SK-N-SH (cell line): ENCODE measurements around the gene MYBBP1A. TPM values are rescaled to one million over a fixed set of nuclear protein-coding genes. Genes with fewer than 3 reads are reported as not detected.

Experiments
- CTCF ChIA-PET: fragments of 300-600, 350-600 bp; formaldehyde crosslinking; extraction: SDS; loops from one replicate; lab custom pipeline; 2021; lab: Yijun Ruan, JAX
- POLR2A ChIA-PET: fragments of 350-600 bp; sonication (Branson Sonifier 250); formaldehyde crosslinking; extraction: SDS; loops from one replicate; lab custom pipeline; 2020; ENCODE audit warnings: antibody characterized with exemption, inconsistent platforms; lab: Yijun Ruan, JAX
- DNase-seq: peaks from one replicate; pipeline ENCODE4 v3.0.0; 2012
- H2AFZ ChIP-seq: fragments of 200-600 bp; sonication (generic); 2 replicates; pipeline ENCODE4 v1.8.1; 2016; ENCODE audit warnings: antibody characterized with exemption, mild to moderate bottlenecking, low read depth
- H3F3A ChIP-seq: fragments of 200-600 bp; sonication (generic); replicated peaks from 2 replicates; pipeline ENCODE3; 2016; ENCODE audit warnings: antibody characterized with exemption, mild to moderate bottlenecking; ENCODE audit not compliant: insufficient read depth
- H3K27ac ChIP-seq, 2 experiments: fragments of 200-500 bp in 1 of 2; fragments of 200-600 bp in 1 of 2; sonication (Bioruptor generic) in 1 of 2; sonication (generic), shearing (Covaris generic) in 1 of 2; 2 replicates each; pipeline versions ENCODE4 v1.5.1 to v1.6.1; 2014 to 2016; ENCODE audit warnings: low read depth in 2 of 2, inconsistent platforms in 1 of 2, low read length in 1 of 2, mild to moderate bottlenecking in 1 of 2, mixed read lengths in 1 of 2
- H3K27me3 ChIP-seq: fragments of 200-600 bp; sonication (generic), shearing (Covaris generic); 2 replicates; pipeline ENCODE4 v1.6.1; 2016; ENCODE audit warnings: mixed run types; ENCODE audit not compliant: insufficient read depth
- H3K36me3 ChIP-seq, 2 experiments: fragments of 200-500 bp in 1 of 2; fragments of 200-600 bp in 1 of 2; sonication (Bioruptor generic) in 1 of 2; sonication (generic) in 1 of 2; replicated peaks in 1 of 2; 2 replicates each; pipeline versions ENCODE3 to v1.5.1; 2014 to 2016; ENCODE audit warnings: low read length in 1 of 2, mild to moderate bottlenecking in 1 of 2; ENCODE audit not compliant: insufficient read depth in 2 of 2, control insufficient read depth in 1 of 2
- H3K4me1 ChIP-seq, 2 experiments: fragments of 200-500 bp in 1 of 2; fragments of 200-600 bp in 1 of 2; sonication (Bioruptor generic) in 1 of 2; sonication (generic), shearing (Covaris generic) in 1 of 2; 2 replicates each; pipeline versions ENCODE4 v1.5.1 to v1.6.1; 2014 to 2016; ENCODE audit warnings: low read depth in 1 of 2, low read length in 1 of 2, mixed run types in 1 of 2; ENCODE audit not compliant: insufficient read depth in 2 of 2, control insufficient read depth in 1 of 2
- H3K4me2 ChIP-seq: fragments of 200-600 bp; sonication (generic), shearing (Covaris generic); 2 replicates; pipeline ENCODE4 v1.6.1; 2017; ENCODE audit warnings: mixed run types
- H3K4me3 ChIP-seq, 2 experiments: fragments of 200-500 bp in 1 of 2; fragments of 200-600 bp in 1 of 2; sonication (Bioruptor generic) in 1 of 2; sonication (generic), shearing (Covaris generic) in 1 of 2; 2 replicates each; pipeline versions ENCODE4 v1.5.1 to v1.8.1; 2014 to 2016; ENCODE audit warnings: low read depth in 2 of 2, inconsistent platforms in 1 of 2, low read length in 1 of 2, mild to moderate bottlenecking in 1 of 2, mixed read lengths in 1 of 2, moderate library complexity in 1 of 2
- H3K79me2 ChIP-seq: fragments of 200-600 bp; sonication (generic); 2 replicates; pipeline ENCODE4 v1.8.1; 2017; ENCODE audit warnings: mild to moderate bottlenecking; ENCODE audit not compliant: insufficient read depth
- H3K9ac ChIP-seq: fragments of 200-600 bp; sonication (generic); 2 replicates; pipeline ENCODE4 v1.6.1; 2017; ENCODE audit warnings: mixed run types
- H3K9me2 ChIP-seq: fragments of 200-600 bp; sonication (generic); 2 replicates; pipeline ENCODE4 v1.6.1; 2017; ENCODE audit warnings: mixed run types
- H3K9me3 ChIP-seq: fragments of 200-600 bp; sonication (generic); 2 replicates; pipeline ENCODE4 v1.6.1; 2017; ENCODE audit warnings: mixed run types, mild to moderate bottlenecking, moderate library complexity
- H4K20me1 ChIP-seq: fragments of 200-600 bp; sonication (generic); 2 replicates; pipeline ENCODE4 v1.6.1; 2017; ENCODE audit warnings: mild to moderate bottlenecking, mixed run types; ENCODE audit not compliant: insufficient read depth
- CHD2 ChIP-seq: fragments of 150-350 bp; IDR thresholded peaks from 2 replicates; pipeline ENCODE4 v1.6.1; 2018; ENCODE audit warnings: low read length; ENCODE audit not compliant: partially characterized antibody
- ELF1 ChIP-seq: IDR thresholded peaks from 2 replicates; pipeline ENCODE4 v1.4.0; 2012
- EZH2phosphoT487 ChIP-seq: fragments of 200-600 bp; sonication (generic); IDR thresholded peaks from 2 replicates; pipeline ENCODE4 v1.6.1; 2017; ENCODE audit warnings: low read depth, mixed run types, mild to moderate bottlenecking, antibody characterized with exemption, moderate library complexity, borderline replicate concordance
- FOXM1 ChIP-seq: IDR thresholded peaks from 2 replicates; pipeline ENCODE4 v1.4.0; 2012; ENCODE audit warnings: low read depth, mild to moderate bottlenecking
- GATA2 ChIP-seq: sonication (generic); formaldehyde crosslinking; IDR thresholded peaks from 2 replicates; pipeline ENCODE4 v1.5.0; 2020; ENCODE audit warnings: mild to moderate bottlenecking, missing genetic modification reagents
- IRF3 ChIP-seq: fragments of 150-350 bp; IDR thresholded peaks from 2 replicates; pipeline ENCODE4 v1.6.1; 2016; ENCODE audit warnings: mild to moderate bottlenecking, low read depth, low read length
- JUND ChIP-seq: IDR thresholded peaks from 2 replicates; pipeline ENCODE4 v1.4.0; 2012
- MEF2A ChIP-seq: IDR thresholded peaks from 2 replicates; pipeline ENCODE4 v1.4.0; 2012; ENCODE audit warnings: low read depth, borderline replicate concordance
- MXI1 ChIP-seq: IDR thresholded peaks from 2 replicates; pipeline ENCODE4 v1.6.1; 2012; ENCODE audit warnings: mild to moderate bottlenecking, low read depth, low read length, improper control_type of control experiment
- NRF1 ChIP-seq: IDR thresholded peaks from 2 replicates; pipeline ENCODE4 v1.6.1; 2012; ENCODE audit warnings: low read depth, mild to moderate bottlenecking, low read length
- RCOR1 ChIP-seq: fragments of 150-350 bp; IDR thresholded peaks from 2 replicates; pipeline ENCODE4 v1.6.1; 2017; ENCODE audit warnings: antibody characterized with exemption, low read length
- REST ChIP-seq: IDR thresholded peaks from 2 replicates; pipeline ENCODE4 v1.6.1; 2012; ENCODE audit warnings: mild to moderate bottlenecking, low read depth, low read length, moderate library complexity
- RXRA ChIP-seq: IDR thresholded peaks from 2 replicates; pipeline ENCODE4 v1.4.0; 2012; ENCODE audit warnings: low read depth, mild to moderate bottlenecking, borderline replicate concordance
- USF1 ChIP-seq: IDR thresholded peaks from 2 replicates; pipeline ENCODE4 v1.4.0; 2012; ENCODE audit warnings: low read depth, borderline replicate concordance
- WGBS: methylation state at CpG from one replicate; pipeline ENCODE4 v1.1.6; 2017; ENCODE audit warnings: low lambda C conversion rate; 5-methylcytosine and 5-hydroxymethylcytosine counted together
- polyA plus RNA-seq, 3 experiments: library from polyadenylated mRNA; depleted of rRNA; stranded (reverse); fragments of >200 nt; gene quantifications; 2 replicates each; pipeline ENCODE4 v1.2.3, GENCODE V29; 2012
- TF ChIP-seq, protein P1 (sequence below): fragments of 200-600 bp; sonication (generic); IDR thresholded peaks from 2 replicates; pipeline ENCODE4 v1.6.1; 2017; ENCODE audit warnings: antibody characterized with exemption, mild to moderate bottlenecking, moderate library complexity

Gene MYBBP1A
- polyA plus RNA-seq, 1 of the 3 experiments (the other 2 are of a cell fraction), result 93.0 TPM

- H3K4me2 ChIP-seq, result no peak overlapping the region
- no peaks in the 10 kb centered on the region for H3K9me3 ChIP-seq
- TF ChIP-seq CHD2, result no peak
- TF ChIP-seq REST, result no peak
- no peak for TF ChIP-seq IRF3
- no peak for TF ChIP-seq RCOR1
- no peak for TF ChIP-seq RXRA
- TF ChIP-seq GATA2 (CRISPR knock-in tag), result peak; percentile 80
- DNase-seq, result peak; percentile 91
- H3K4me3 ChIP-seq, result no peak overlapping the region
- H3K4me1 ChIP-seq, result peaks cover 0 to 31% of the 10 kb centered on the region in 2 experiments; a peak in 1 of 4 replicates
- H4K20me1 ChIP-seq, result no peaks in the 10 kb centered on the region
- WGBS, result 50% methylated on average over 11 of the region's 23 CpGs
- H3K9ac ChIP-seq, result no peak overlapping the region
- no peaks in the 10 kb centered on the region for H3K27me3 ChIP-seq
- ChIA-PET CTCF (interaction anchor here (1.1 to 2.0 kb wide), 3 partner anchors 10 to 33 kb away, joined by 3 to 6 read pairs (median 4); no protein-coding TSS in a partner anchor), POLR2A (interaction anchor here (0.6 to 1.4 kb wide), 3 partner anchors 10 to 176 kb away, joined by 3 to 4 read pairs (median 3); partner anchors contain the start of gene ARRB2)
- no peaks in the 10 kb centered on the region for H3K9me2 ChIP-seq
- H2AFZ ChIP-seq, result no peak overlapping the region
- peaks cover 3 to 10% of the 10 kb centered on the region in 2 experiments for H3K36me3 ChIP-seq
- no peaks in the 10 kb centered on the region for H3F3A ChIP-seq
- peak overlapping the region in 1 of 2 experiments; percentile 80; a peak in 2 of 4 replicates for H3K27ac ChIP-seq
- no peaks in the 10 kb centered on the region for H3K79me2 ChIP-seq
Measured at GRCh38 chr17:4533523-4534504, 21.4 kb downstream of the MYBBP1A start.

DNA sequence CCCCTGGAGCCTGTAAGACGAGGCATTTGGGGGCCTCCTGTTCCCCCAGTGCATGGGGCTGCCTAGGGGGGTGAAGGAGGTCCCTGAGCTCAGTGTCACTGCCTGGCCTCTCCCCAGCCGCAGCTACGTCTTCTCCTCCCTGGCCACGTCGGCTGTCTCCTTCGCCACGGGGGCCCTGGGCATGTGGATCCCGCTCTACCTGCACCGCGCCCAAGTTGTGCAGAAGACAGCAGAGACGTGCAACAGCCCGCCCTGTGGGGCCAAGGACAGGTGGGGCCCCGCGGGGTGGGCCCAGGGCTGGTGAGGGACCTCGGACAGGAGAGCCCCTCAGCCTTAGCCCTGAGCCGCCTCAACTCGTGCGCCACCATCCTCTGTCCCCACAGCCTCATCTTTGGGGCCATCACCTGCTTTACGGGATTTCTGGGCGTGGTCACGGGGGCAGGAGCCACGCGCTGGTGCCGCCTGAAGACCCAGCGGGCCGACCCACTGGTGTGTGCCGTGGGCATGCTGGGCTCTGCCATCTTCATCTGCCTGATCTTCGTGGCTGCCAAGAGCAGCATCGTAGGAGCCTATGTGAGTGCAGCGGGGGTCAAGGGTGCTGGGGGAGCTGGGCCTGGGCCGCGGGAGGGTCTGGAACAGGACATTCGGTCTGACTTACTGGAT, 22.2 kb downstream of the MYBBP1A start:
- H3K9me2 ChIP-seq, result no peaks in the 10 kb centered on the region
- H3K27ac ChIP-seq, result peak overlapping the region in 1 of 2 experiments; percentile 80; a peak in 2 of 4 replicates
- ChIA-PET CTCF (interaction anchor here (0.8 to 2.0 kb wide), 2 partner anchors 32 to 112 kb away, joined by 3 to 4 read pairs; no protein-coding TSS in a partner anchor), POLR2A (no interaction called here)
- no peak overlapping the region for H3K4me3 ChIP-seq
- H3K4me2 ChIP-seq, result no peak overlapping the region
- WGBS, result 90% methylated on average over 23 of the region's 33 CpGs
- DNase-seq, result no peak
- no peaks in the 10 kb centered on the region for H4K20me1 ChIP-seq
- H3F3A ChIP-seq, result no peaks in the 10 kb centered on the region
- no peak overlapping the region for H3K9ac ChIP-seq
- peaks cover 0 to 27% of the 10 kb centered on the region in 2 experiments; a peak in 1 of 4 replicates for H3K4me1 ChIP-seq
- H3K9me3 ChIP-seq, result no peaks in the 10 kb centered on the region
- H3K36me3 ChIP-seq, result peaks cover 0 to 2% of the 10 kb centered on the region in 2 experiments
- no peaks in the 10 kb centered on the region for H3K27me3 ChIP-seq
- H3K79me2 ChIP-seq, result no peaks in the 10 kb centered on the region
- H2AFZ ChIP-seq, result no peak overlapping the region
- TF ChIP-seq FOXM1 (no peak), EZH2phosphoT487 (no peak), NRF1 (no peak), JUND (no peak), MEF2A (no peak), USF1 (no peak), ELF1 (no peak), GATA2 (CRISPR knock-in tag) (no peak), MXI1 (no peak)
- TF ChIP-seq, protein P1, sequence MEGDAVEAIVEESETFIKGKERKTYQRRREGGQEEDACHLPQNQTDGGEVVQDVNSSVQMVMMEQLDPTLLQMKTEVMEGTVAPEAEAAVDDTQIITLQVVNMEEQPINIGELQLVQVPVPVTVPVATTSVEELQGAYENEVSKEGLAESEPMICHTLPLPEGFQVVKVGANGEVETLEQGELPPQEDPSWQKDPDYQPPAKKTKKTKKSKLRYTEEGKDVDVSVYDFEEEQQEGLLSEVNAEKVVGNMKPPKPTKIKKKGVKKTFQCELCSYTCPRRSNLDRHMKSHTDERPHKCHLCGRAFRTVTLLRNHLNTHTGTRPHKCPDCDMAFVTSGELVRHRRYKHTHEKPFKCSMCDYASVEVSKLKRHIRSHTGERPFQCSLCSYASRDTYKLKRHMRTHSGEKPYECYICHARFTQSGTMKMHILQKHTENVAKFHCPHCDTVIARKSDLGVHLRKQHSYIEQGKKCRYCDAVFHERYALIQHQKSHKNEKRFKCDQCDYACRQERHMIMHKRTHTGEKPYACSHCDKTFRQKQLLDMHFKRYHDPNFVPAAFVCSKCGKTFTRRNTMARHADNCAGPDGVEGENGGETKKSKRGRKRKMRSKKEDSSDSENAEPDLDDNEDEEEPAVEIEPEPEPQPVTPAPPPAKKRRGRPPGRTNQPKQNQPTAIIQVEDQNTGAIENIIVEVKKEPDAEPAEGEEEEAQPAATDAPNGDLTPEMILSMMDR, result no peak
